ENCODE results near the gene PABPN1L. TPM values are rescaled to one million over a fixed set of nuclear protein-coding genes. Genes with fewer than 3 reads are reported as not detected.

PABPN1L gene
- total and polyA plus RNA-seq, 5 donors, result not detected

GRCh38 chr16:88888461-88889387 is 22.3 kb upstream of the PABPN1L start:
- no peak for ATAC-seq
- WGBS, result 74% methylated on average over 29 of the region's 30 CpGs
- DNase-seq, result peak; percentile 68 to 88 (median 82)
- Histone ChIP-seq H3K9me3 (ENCODE audit: control insufficient read depth, low read length) (no peaks in the 10 kb centered on the region), H3K4me1 (ENCODE audit: control insufficient read depth, insufficient read depth, low read length) (no peaks in the 10 kb centered on the region), H3K27ac (ENCODE audit: low read length) (no peak overlapping the region), H3K27me3 (ENCODE audit: control insufficient read depth, insufficient read depth) (no peaks in the 10 kb centered on the region), H3K4me3 (ENCODE audit: low read length) (no peak overlapping the region)
- intact Hi-C loops (cut with DNase I), result no loop called here

GRCh38 chr16:88888057-88888456 is 21.6 kb upstream of the PABPN1L start:
- no peak overlapping the region for H3K4me3 ChIP-seq (ENCODE audit: low read length)
- peak overlapping the region; percentile 28 for H3K27ac ChIP-seq (ENCODE audit: low read length)
- no peaks in the 10 kb centered on the region for H3K27me3 ChIP-seq (ENCODE audit: control insufficient read depth, insufficient read depth)

GRCh38 chr16:88886845-88887521 is 20.5 kb upstream of the PABPN1L start:
- Histone ChIP-seq H3K4me1 (ENCODE audit: control insufficient read depth, insufficient read depth, low read length) (no peaks in the 10 kb centered on the region), H3K9me3 (ENCODE audit: control insufficient read depth, low read length) (no peaks in the 10 kb centered on the region), H3K27ac (ENCODE audit: low read length) (peak overlapping the region; percentile 8), H3K4me3 (ENCODE audit: low read length) (no peak overlapping the region), H3K27me3 (ENCODE audit: control insufficient read depth, insufficient read depth) (no peaks in the 10 kb centered on the region)
- peak; percentile 74 to 81 for ATAC-seq
- intact Hi-C loops (cut with DNase I), result no loop called here
- DNase-seq, result peak; percentile 89 to 96 (median 96)
- 57% methylated on average over 39 of the region's 39 CpGs for WGBS

More at GRCh38 chr16:88888057-88888456, 21.6 kb upstream of the PABPN1L start:
- Histone ChIP-seq H3K4me1 (ENCODE audit: control insufficient read depth, insufficient read depth, low read length) (no peaks in the 10 kb centered on the region), H3K9me3 (ENCODE audit: control insufficient read depth, low read length) (no peaks in the 10 kb centered on the region)
- DNase-seq (no peak), ATAC-seq (no peak)
- WGBS, result 53% methylated on average over 14 of the region's 14 CpGs
- intact Hi-C loops (cut with DNase I), result no loop called here

- H3K4me3 ChIP-seq (ENCODE audit: low read length), result no peak overlapping the region
- no peaks in the 10 kb centered on the region for H3K9me3 ChIP-seq (ENCODE audit: control insufficient read depth, low read length)
- DNase-seq, result no peak
- H3K27me3 ChIP-seq (ENCODE audit: control insufficient read depth, insufficient read depth), result no peaks in the 10 kb centered on the region
- H3K4me1 ChIP-seq (ENCODE audit: control insufficient read depth, insufficient read depth, low read length), result no peaks in the 10 kb centered on the region
- peak overlapping the region; percentile 8 for H3K27ac ChIP-seq (ENCODE audit: low read length)
- peak; percentile 0 to 20 for ATAC-seq
- intact Hi-C loops (cut with DNase I), result no loop called here
- 78% methylated on average over 15 of the region's 15 CpGs for WGBS
Measured at GRCh38 chr16:88886420-88886844, 20.0 kb upstream of the PABPN1L start.

- intact Hi-C loops (cut with DNase I), result no loop called here
- Histone ChIP-seq H3K27me3 (ENCODE audit: control insufficient read depth, insufficient read depth) (no peaks in the 10 kb centered on the region), H3K4me1 (ENCODE audit: control insufficient read depth, insufficient read depth, low read length) (no peaks in the 10 kb centered on the region), H3K27ac (ENCODE audit: low read length) (no peak overlapping the region), H3K9me3 (ENCODE audit: control insufficient read depth, low read length) (no peaks in the 10 kb centered on the region), H3K4me3 (ENCODE audit: low read length) (no peak overlapping the region)
- ATAC-seq, result no peak
- 91% methylated on average over 28 of the region's 28 CpGs for WGBS
- DNase-seq, result no peak
Measured at GRCh38 chr16:88885693-88886280, 19.3 kb upstream of the PABPN1L start.

GRCh38 chr16:88884569-88885271 is 18.3 kb upstream of the PABPN1L start:
- ATAC-seq (no peak), DNase-seq (no peak)
- H3K27ac ChIP-seq (ENCODE audit: low read length), result no peak overlapping the region
- intact Hi-C loops (cut with DNase I), result no loop called here
- no peaks in the 10 kb centered on the region for H3K27me3 ChIP-seq (ENCODE audit: control insufficient read depth, insufficient read depth)
- no peak overlapping the region for H3K4me3 ChIP-seq (ENCODE audit: low read length)
- H3K4me1 ChIP-seq (ENCODE audit: control insufficient read depth, insufficient read depth, low read length), result no peaks in the 10 kb centered on the region
- no peaks in the 10 kb centered on the region for H3K9me3 ChIP-seq (ENCODE audit: control insufficient read depth, low read length)
- WGBS, result 95% methylated on average over 39 of the region's 39 CpGs

- H3K9me3 ChIP-seq (ENCODE audit: control insufficient read depth, low read length), result no peaks in the 10 kb centered on the region
- DNase-seq, result no peak
- no peaks in the 10 kb centered on the region for H3K27me3 ChIP-seq (ENCODE audit: control insufficient read depth, insufficient read depth)
- no peak for ATAC-seq
- intact Hi-C loops (cut with DNase I), result no loop called here
- no peak overlapping the region for H3K27ac ChIP-seq (ENCODE audit: low read length)
- H3K4me3 ChIP-seq (ENCODE audit: low read length), result no peak overlapping the region
- H3K4me1 ChIP-seq (ENCODE audit: control insufficient read depth, insufficient read depth, low read length), result no peaks in the 10 kb centered on the region
- WGBS, result 83% methylated on average over 11 of the region's 11 CpGs
Measured at GRCh38 chr16:88883946-88884345, 17.5 kb upstream of the PABPN1L start.

- DNase-seq, result no peak
- Histone ChIP-seq H3K4me1 (ENCODE audit: control insufficient read depth, insufficient read depth, low read length) (no peaks in the 10 kb centered on the region), H3K27me3 (ENCODE audit: control insufficient read depth, insufficient read depth) (no peaks in the 10 kb centered on the region), H3K9me3 (ENCODE audit: control insufficient read depth, low read length) (no peaks in the 10 kb centered on the region), H3K4me3 (ENCODE audit: low read length) (no peak overlapping the region), H3K27ac (ENCODE audit: low read length) (no peak overlapping the region)
- no peak for ATAC-seq
- 97% methylated on average over 49 of the region's 49 CpGs for WGBS
- intact Hi-C loops (cut with DNase I), result no loop called here
Measured at GRCh38 chr16:88883117-88883895, 16.8 kb upstream of the PABPN1L start.

- H3K9me3 ChIP-seq (ENCODE audit: control insufficient read depth, low read length), result no peaks in the 10 kb centered on the region
- WGBS, result 89% methylated on average over 26 of the region's 26 CpGs
- H3K27me3 ChIP-seq (ENCODE audit: control insufficient read depth, insufficient read depth), result no peaks in the 10 kb centered on the region
- ATAC-seq (no peak), DNase-seq (no peak)
- no peak overlapping the region for H3K4me3 ChIP-seq (ENCODE audit: low read length)
- no peak overlapping the region for H3K27ac ChIP-seq (ENCODE audit: low read length)
- no peaks in the 10 kb centered on the region for H3K4me1 ChIP-seq (ENCODE audit: control insufficient read depth, insufficient read depth, low read length)
- intact Hi-C loops (cut with DNase I), result no loop called here
Measured at GRCh38 chr16:88882358-88883030, 16.0 kb upstream of the PABPN1L start.

All from right cardiac atrium (tissue), 5 donors.